HepG2 (cell line): Measurements from ENCODE around the gene RBM19. TPM values are rescaled to one million over a fixed set of nuclear protein-coding genes. Genes with fewer than 3 reads are reported as not detected.

Experiments used
- AKNA ChIP-seq: sonication (generic); formaldehyde crosslinking; IDR thresholded peaks from 2 replicates; pipeline ENCODE4 v1.4.0; 2020; ENCODE audit warnings: missing genetic modification reagents, borderline replicate concordance
- CBX5 ChIP-seq: sonication (generic); formaldehyde crosslinking; IDR thresholded peaks from 2 replicates; pipeline ENCODE4 v1.4.0; 2020; ENCODE audit warnings: missing genetic modification reagents, borderline replicate concordance
- GLI4 ChIP-seq: sonication (generic); formaldehyde crosslinking; IDR thresholded peaks from 2 replicates; pipeline ENCODE4 v1.5.1; 2020; ENCODE audit warnings: missing genetic modification reagents, mild to moderate bottlenecking, moderate library complexity, borderline replicate concordance
- HINFP ChIP-seq: sonication (generic); formaldehyde crosslinking; IDR thresholded peaks from 2 replicates; pipeline ENCODE4 v1.4.0; 2020; ENCODE audit warnings: low read depth, mild to moderate bottlenecking, missing genetic modification reagents
- HNRNPH1 ChIP-seq: fragments of 200-400 bp; formaldehyde crosslinking; optimal IDR thresholded peaks from 2 replicates; pipeline ENCODE3; 2017; ENCODE audit warnings: mild to moderate bottlenecking, low read depth, low read length
- IRF1 ChIP-seq: sonication (generic); formaldehyde crosslinking; IDR thresholded peaks from 2 replicates; pipeline ENCODE4 v1.4.0; 2020; ENCODE audit warnings: low read depth, mild to moderate bottlenecking, missing genetic modification reagents
- ZNF10 ChIP-seq: sonication (generic); formaldehyde crosslinking; IDR thresholded peaks from 2 replicates; pipeline ENCODE4 v1.4.0; 2020; ENCODE audit warnings: mild to moderate bottlenecking, low read depth, missing genetic modification reagents, borderline replicate concordance
- ZNF101 ChIP-seq: sonication (generic); formaldehyde crosslinking; IDR thresholded peaks from 2 replicates; pipeline ENCODE4 v1.4.0; 2020; ENCODE audit warnings: mild to moderate bottlenecking, low read depth, missing genetic modification reagents, borderline replicate concordance
- ZNF234 ChIP-seq: sonication (generic); formaldehyde crosslinking; conservative IDR thresholded peaks from 2 replicates; pipeline ENCODE4 v1.5.1; 2020; ENCODE audit warnings: mild to moderate bottlenecking, missing genetic modification reagents
- ZNF430 ChIP-seq: sonication (generic); formaldehyde crosslinking; IDR thresholded peaks from 2 replicates; pipeline ENCODE4 v1.9.0; 2021; ENCODE audit warnings: mild to moderate bottlenecking, missing genetic modification reagents
- ZNF891 ChIP-seq: sonication (generic); formaldehyde crosslinking; IDR thresholded peaks from 2 replicates; pipeline ENCODE4 v1.5.0; 2020; ENCODE audit warnings: mild to moderate bottlenecking, missing genetic modification reagents
- polyA plus RNA-seq, 8 experiments: library from polyadenylated mRNA; depleted of rRNA in 3 of 8; stranded (reverse) in 7 of 8; unstranded in 1 of 8; fragments of >200 nt; fragmentation: Illumina TruSeq in 4 of 8; extraction: Trizol in 4 of 8; gene quantifications; 2 replicates each; pipeline versions ENCODE4 v1.2.1 to v1.2.3, GENCODE V29; 2011 to 2016; ENCODE audit warnings: low read depth in 4 of 8, missing spikeins in 1 of 8, mixed read lengths in 1 of 8; ENCODE audit not compliant: insufficient read depth in 1 of 8
- total RNA-seq, 5 experiments: library from RNA; depleted of rRNA; stranded (reverse); fragments of >200 nt; fragmentation: Illumina TruSeq; extraction: Trizol; gene quantifications; 2 replicates each; pipeline ENCODE4 v1.2.3, GENCODE V29; 2016; ENCODE audit warnings: low read depth in 1 of 5
- TF ChIP-seq, protein P1 (sequence below): sonication (generic); formaldehyde crosslinking; IDR thresholded peaks from 2 replicates; pipeline ENCODE4 v1.4.0; 2020; ENCODE audit warnings: mild to moderate bottlenecking, missing genetic modification reagents

RBM19 gene
- total and polyA plus RNA-seq, 2 of the 13 experiments (the other 11 are each of a cell fraction or from before 2014, with no cell fraction given): 19.3 to 32.2 TPM

DNA sequence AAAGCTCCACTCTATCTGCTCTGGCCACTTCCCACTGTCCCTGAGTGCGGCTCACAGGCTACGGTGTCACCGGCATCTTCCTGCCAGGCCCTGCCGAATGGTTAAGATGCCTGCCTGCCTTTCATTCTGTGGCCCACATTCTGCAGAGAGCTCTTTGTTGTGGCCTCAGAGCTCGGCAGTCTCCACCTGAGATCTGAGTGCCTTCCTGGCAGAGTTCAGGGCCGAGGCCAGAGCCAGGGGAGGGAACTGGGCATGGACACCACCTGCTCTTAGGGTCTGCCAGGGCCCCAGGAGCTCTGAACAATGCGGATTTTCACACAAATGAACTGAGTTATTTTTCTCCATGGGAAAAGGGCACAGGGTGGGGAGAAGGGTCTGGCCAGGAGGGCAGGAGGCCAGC, 127.2 kb downstream of the RBM19 start (continued):
- TF ChIP-seq IRF1 (no peak), HNRNPH1 (no peak), ZNF101 (CRISPR knock-in tag) (no peak), ZNF10 (CRISPR knock-in tag) (no peak), AKNA (CRISPR knock-in tag) (no peak), ZNF430 (CRISPR knock-in tag) (no peak), HINFP (no peak), CBX5 (no peak), ZNF891 (CRISPR knock-in tag) (no peak), GLI4 (CRISPR knock-in tag) (no peak), ZNF234 (CRISPR knock-in tag) (no peak)
- TF ChIP-seq, protein P1, sequence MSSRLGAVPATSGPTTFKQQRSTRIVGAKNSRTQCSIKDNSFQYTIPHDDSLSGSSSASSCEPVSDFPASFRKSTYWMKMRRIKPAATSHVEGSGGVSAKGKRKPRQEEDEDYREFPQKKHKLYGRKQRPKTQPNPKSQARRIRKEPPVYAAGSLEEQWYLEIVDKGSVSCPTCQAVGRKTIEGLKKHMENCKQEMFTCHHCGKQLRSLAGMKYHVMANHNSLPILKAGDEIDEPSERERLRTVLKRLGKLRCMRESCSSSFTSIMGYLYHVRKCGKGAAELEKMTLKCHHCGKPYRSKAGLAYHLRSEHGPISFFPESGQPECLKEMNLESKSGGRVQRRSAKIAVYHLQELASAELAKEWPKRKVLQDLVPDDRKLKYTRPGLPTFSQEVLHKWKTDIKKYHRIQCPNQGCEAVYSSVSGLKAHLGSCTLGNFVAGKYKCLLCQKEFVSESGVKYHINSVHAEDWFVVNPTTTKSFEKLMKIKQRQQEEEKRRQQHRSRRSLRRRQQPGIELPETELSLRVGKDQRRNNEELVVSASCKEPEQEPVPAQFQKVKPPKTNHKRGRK (CRISPR knock-in tag): no peak
- TF ChIP-seq, all 625 proteins: peak for 0
